SJSA1 (cell line): ENCODE results near the gene HSPG2. TPM values are rescaled to one million over a fixed set of nuclear protein-coding genes. Genes with fewer than 3 reads are reported as not detected.

Experiments used
- DNase-seq, 2 experiments: peaks; one replicate each; pipeline ENCODE4 v3.0.0-alpha.2; 2015 to 2020; ENCODE audit warnings: low spot score in 2 of 2, low read depth in 1 of 2
- H3K27ac ChIP-seq: fragments of 250-450 bp; sonication (Bioruptor Pico); 2 replicates; pipeline ENCODE4 v1.5.1; 2020; ENCODE audit warnings: mild to moderate bottlenecking, moderate library complexity
- H3K27me3 ChIP-seq: fragments of 250-450 bp; sonication (Bioruptor Pico); replicated peaks from 2 replicates; pipeline ENCODE4 v1.5.1; 2020; ENCODE audit warnings: mild to moderate bottlenecking, moderate library complexity
- H3K36me3 ChIP-seq: fragments of 250-450 bp; sonication (Bioruptor Pico); 2 replicates; pipeline ENCODE4 v1.5.1; 2020; ENCODE audit warnings: mild to moderate bottlenecking
- H3K4me1 ChIP-seq: fragments of 250-450 bp; sonication (Bioruptor Pico); replicated peaks from 2 replicates; pipeline ENCODE4 v1.6.1; 2021; ENCODE audit warnings: mild to moderate bottlenecking
- H3K4me3 ChIP-seq: fragments of 250-450 bp; sonication (Bioruptor Pico); 2 replicates; pipeline ENCODE4 v1.5.1; 2020; ENCODE audit warnings: mild to moderate bottlenecking
- H3K9me3 ChIP-seq: fragments of 250-450 bp; sonication (Bioruptor Pico); replicated peaks from 2 replicates; pipeline ENCODE4 v1.5.1; 2020; ENCODE audit warnings: mild to moderate bottlenecking
- total RNA-seq: library from RNA; depleted of rRNA; stranded (reverse); fragments of >200 nt; shearing (Covaris generic); gene quantifications from 2 replicates; pipeline ENCODE4 v1.2.3, GENCODE V29; 2014

Gene HSPG2
- total RNA-seq, 1 experiment from 2014 or later, result 62.3 TPM

GRCh38 chr1:21865609-21865942, 71.5 kb downstream of the HSPG2 start:
- Histone ChIP-seq H3K36me3 (peaks cover 60% of the 10 kb centered on the region), H3K9me3 (no peaks in the 10 kb centered on the region), H3K27me3 (no peaks in the 10 kb centered on the region), H3K27ac (no peak overlapping the region), H3K4me1 (peaks cover 38% of the 10 kb centered on the region), H3K4me3 (no peak overlapping the region)
- DNase-seq, result no peak

GRCh38 chr1:21864730-21865129, 72.4 kb downstream of the HSPG2 start:
- no peak overlapping the region for H3K4me3 ChIP-seq

GRCh38 chr1:21863981-21864380, 73.1 kb downstream of the HSPG2 start:
- Histone ChIP-seq H3K4me3 (no peak overlapping the region), H3K27ac (no peak overlapping the region), H3K4me1 (peaks cover 22% of the 10 kb centered on the region), H3K36me3 (peaks cover 62% of the 10 kb centered on the region), H3K27me3 (no peaks in the 10 kb centered on the region), H3K9me3 (no peaks in the 10 kb centered on the region)
- DNase-seq, result no peak

More at GRCh38 chr1:21864730-21865129, 72.4 kb downstream of the HSPG2 start:
- H3K27me3 ChIP-seq, result no peaks in the 10 kb centered on the region
- no peak overlapping the region for H3K27ac ChIP-seq
- DNase-seq, result no peak
- H3K4me1 ChIP-seq, result peaks cover 29% of the 10 kb centered on the region
- H3K36me3 ChIP-seq, result peaks cover 62% of the 10 kb centered on the region
- no peaks in the 10 kb centered on the region for H3K9me3 ChIP-seq

- H3K4me3 ChIP-seq, result no peak overlapping the region
- DNase-seq, result peak; percentile 89 to 91
- H3K4me1 ChIP-seq, result peaks cover 21% of the 10 kb centered on the region
- H3K27ac ChIP-seq, result peak overlapping the region; percentile 78
- H3K9me3 ChIP-seq, result no peaks in the 10 kb centered on the region
- H3K27me3 ChIP-seq, result no peaks in the 10 kb centered on the region
- H3K36me3 ChIP-seq, result peaks cover 78% of the 10 kb centered on the region
Measured at GRCh38 chr1:21861602-21862429, 75.3 kb downstream of the HSPG2 start.

GRCh38 chr1:21860971-21861370, 76.1 kb downstream of the HSPG2 start:
- peaks cover 78% of the 10 kb centered on the region for H3K36me3 ChIP-seq
- peaks cover 21% of the 10 kb centered on the region for H3K4me1 ChIP-seq
- DNase-seq, result no peak
- H3K4me3 ChIP-seq, result no peak overlapping the region
- no peaks in the 10 kb centered on the region for H3K27me3 ChIP-seq
- H3K27ac ChIP-seq, result peak overlapping the region; percentile 78
- no peaks in the 10 kb centered on the region for H3K9me3 ChIP-seq

- Histone ChIP-seq H3K9me3 (no peaks in the 10 kb centered on the region), H3K27me3 (no peaks in the 10 kb centered on the region), H3K27ac (no peak overlapping the region), H3K36me3 (peaks cover 78% of the 10 kb centered on the region), H3K4me1 (peaks cover 21% of the 10 kb centered on the region), H3K4me3 (no peak overlapping the region)
- no peak for DNase-seq
Measured at GRCh38 chr1:21859669-21860179, 77.4 kb downstream of the HSPG2 start.

GRCh38 chr1:21857840-21858670, 79.1 kb downstream of the HSPG2 start:
- no peak for DNase-seq
- H3K27ac ChIP-seq, result no peak overlapping the region; the same call in 1 of the 2 replicates
- H3K36me3 ChIP-seq, result peaks cover 83% of the 10 kb centered on the region
- no peaks in the 10 kb centered on the region for H3K27me3 ChIP-seq
- no peaks in the 10 kb centered on the region for H3K9me3 ChIP-seq
- peaks cover 21% of the 10 kb centered on the region for H3K4me1 ChIP-seq
- no peak overlapping the region for H3K4me3 ChIP-seq

GRCh38 chr1:21857142-21857839, 79.8 kb downstream of the HSPG2 start:
- H3K36me3 ChIP-seq, result peaks cover 90% of the 10 kb centered on the region
- no peak for DNase-seq
- no peak overlapping the region for H3K4me3 ChIP-seq
- peaks cover 17% of the 10 kb centered on the region for H3K4me1 ChIP-seq
- H3K9me3 ChIP-seq, result no peaks in the 10 kb centered on the region
- H3K27me3 ChIP-seq, result no peaks in the 10 kb centered on the region
- no peak overlapping the region for H3K27ac ChIP-seq

GRCh38 chr1:21855257-21856096, 81.6 kb downstream of the HSPG2 start:
- peaks cover 89% of the 10 kb centered on the region for H3K36me3 ChIP-seq
- no peak for DNase-seq
- H3K4me3 ChIP-seq, result no peak overlapping the region
- no peaks in the 10 kb centered on the region for H3K9me3 ChIP-seq
- no peaks in the 10 kb centered on the region for H3K27me3 ChIP-seq
- no peak overlapping the region for H3K27ac ChIP-seq
- H3K4me1 ChIP-seq, result no peaks in the 10 kb centered on the region

GRCh38 chr1:21854751-21855131, 82.4 kb downstream of the HSPG2 start:
- Histone ChIP-seq H3K9me3 (no peaks in the 10 kb centered on the region), H3K27me3 (no peaks in the 10 kb centered on the region), H3K36me3 (peaks cover 89% of the 10 kb centered on the region), H3K4me3 (no peak overlapping the region), H3K4me1 (no peaks in the 10 kb centered on the region), H3K27ac (no peak overlapping the region)
- DNase-seq, result no peak

GRCh38 chr1:21854090-21854750, 82.9 kb downstream of the HSPG2 start:
- H3K4me3 ChIP-seq, result no peak overlapping the region
- H3K9me3 ChIP-seq, result no peaks in the 10 kb centered on the region
- no peaks in the 10 kb centered on the region for H3K27me3 ChIP-seq
- DNase-seq, result no peak
- peaks cover 86% of the 10 kb centered on the region for H3K36me3 ChIP-seq
- H3K4me1 ChIP-seq, result no peaks in the 10 kb centered on the region
- H3K27ac ChIP-seq, result no peak overlapping the region

- DNase-seq, result no peak
- no peak overlapping the region for H3K4me3 ChIP-seq
- no peaks in the 10 kb centered on the region for H3K9me3 ChIP-seq
- peaks cover 84% of the 10 kb centered on the region for H3K36me3 ChIP-seq
- H3K27me3 ChIP-seq, result no peaks in the 10 kb centered on the region
- H3K4me1 ChIP-seq, result no peaks in the 10 kb centered on the region
- no peak overlapping the region for H3K27ac ChIP-seq
Measured at GRCh38 chr1:21853131-21853427, 84.0 kb downstream of the HSPG2 start.
